GM08714 (cell line): ENCODE results near the gene PLSCR4.

Experiments
- H3K4me3 ChIP-seq: fragments of 200-500 bp; sonication (Bioruptor generic); 2 replicates; pipeline ENCODE4 v1.5.1; 2014; ENCODE audit warnings: mild to moderate bottlenecking, low read length, inconsistent platforms
- ZNF274 ChIP-seq: IDR thresholded peaks from 2 replicates; pipeline ENCODE4 v1.6.1; 2012; ENCODE audit warnings: mild to moderate bottlenecking, low read depth, low read length

PLSCR4 gene

GRCh38 chr3:146223401-146224373 lies 27.2 kb downstream of the PLSCR4 start:
- no peak overlapping the region for H3K4me3 ChIP-seq
- TF ChIP-seq ZNF274, result no peak

- H3K4me3 ChIP-seq, result no peak overlapping the region
Observed at GRCh38 chr3:146222204-146223046, 28.5 kb downstream of the PLSCR4 start.

GRCh38 chr3:146221276-146221675 lies 29.6 kb downstream of the PLSCR4 start:
- no peak overlapping the region for H3K4me3 ChIP-seq
- no peak for TF ChIP-seq ZNF274

More at GRCh38 chr3:146222204-146223046, 28.5 kb downstream of the PLSCR4 start:
- TF ChIP-seq ZNF274, result no peak

DNA sequence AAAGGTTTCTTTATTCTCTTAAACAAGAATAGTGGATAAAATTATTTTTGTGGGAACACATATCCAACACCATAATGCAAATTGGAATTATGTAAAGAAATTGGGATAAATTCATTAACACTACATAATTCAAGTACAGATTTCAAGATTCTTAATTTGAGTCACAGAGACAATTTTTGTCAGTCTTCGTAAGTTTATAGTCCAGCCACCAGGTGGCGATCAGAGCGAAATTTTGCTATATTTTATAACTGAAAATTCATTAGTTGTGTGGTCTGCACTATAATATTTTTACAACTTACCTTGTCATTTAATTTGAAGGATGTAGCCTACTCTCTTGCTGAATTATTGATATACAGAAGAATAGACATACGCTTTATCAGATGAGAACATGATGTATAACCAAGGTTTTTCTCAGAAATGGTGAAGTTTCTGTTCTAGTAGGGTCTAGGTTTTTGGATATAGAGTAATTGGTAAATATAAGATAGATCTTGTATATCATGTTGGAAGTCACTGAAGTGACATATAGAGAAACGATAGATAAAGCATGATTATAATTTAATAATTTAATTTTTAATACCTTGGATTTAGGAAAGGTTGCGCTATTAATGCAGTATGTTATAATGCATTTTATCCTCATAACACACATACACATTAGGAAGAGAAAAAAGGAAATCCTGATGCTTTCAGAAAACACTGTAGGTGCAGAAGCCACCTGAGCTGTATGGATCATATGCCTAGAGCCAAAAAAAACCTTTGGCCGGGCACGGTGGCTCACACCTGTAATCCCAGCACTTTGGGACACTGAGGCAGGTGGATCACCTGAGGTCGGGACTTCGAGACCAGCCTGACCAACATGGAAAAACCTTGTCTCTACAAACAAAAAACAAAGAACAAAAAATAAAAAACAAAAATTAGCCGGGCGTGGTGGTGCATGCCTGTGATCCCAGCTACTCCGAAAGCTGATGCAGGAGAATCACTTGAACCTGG lies 31.7 kb downstream of the PLSCR4 start:
- TF ChIP-seq ZNF274, result no peak

DNA sequence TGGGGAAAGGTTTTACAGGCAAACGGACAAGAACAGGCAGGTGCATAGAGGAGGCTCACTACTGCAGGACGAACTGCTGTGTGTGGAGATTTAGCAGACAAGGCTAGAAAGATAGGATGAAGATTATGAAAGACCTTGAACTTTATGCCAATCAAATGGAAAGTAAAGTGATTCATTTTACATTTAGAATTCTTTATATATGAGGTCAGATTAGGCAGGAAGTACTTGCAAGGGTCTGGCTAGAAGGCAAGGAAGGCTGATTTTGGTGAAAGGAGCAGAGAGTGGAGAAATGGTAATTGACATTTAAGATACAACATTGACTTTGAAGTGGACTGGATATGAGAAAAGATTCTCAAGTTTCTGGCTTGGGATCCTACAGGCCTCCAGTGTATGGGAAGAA lies 33.6 kb downstream of the PLSCR4 start:
- no peak overlapping the region for H3K4me3 ChIP-seq
- no peak for TF ChIP-seq ZNF274

More for the DNA sequence above, 31.7 kb downstream of the PLSCR4 start:
- no peak overlapping the region for H3K4me3 ChIP-seq

DNA sequence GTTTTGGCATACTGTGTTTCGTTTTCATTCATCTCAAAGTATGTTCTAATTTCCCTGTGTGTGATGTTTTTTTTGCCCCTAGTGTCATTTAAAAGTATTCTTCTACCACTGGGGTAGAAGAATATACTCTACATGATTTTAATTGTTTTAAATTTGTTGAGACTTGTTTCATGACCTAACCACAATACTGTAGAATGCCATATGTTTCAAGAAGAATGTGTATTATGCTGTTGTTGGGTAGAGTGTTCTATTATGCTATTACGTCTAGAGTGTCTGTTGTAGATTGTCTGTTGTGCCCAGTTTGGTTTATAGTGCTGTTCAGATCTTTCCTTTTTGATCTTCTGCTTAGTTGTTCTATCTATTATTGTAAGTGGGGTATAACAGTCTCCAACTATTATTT lies 36.4 kb downstream of the PLSCR4 start:
- TF ChIP-seq ZNF274, result no peak
- no peak overlapping the region for H3K4me3 ChIP-seq

DNA sequence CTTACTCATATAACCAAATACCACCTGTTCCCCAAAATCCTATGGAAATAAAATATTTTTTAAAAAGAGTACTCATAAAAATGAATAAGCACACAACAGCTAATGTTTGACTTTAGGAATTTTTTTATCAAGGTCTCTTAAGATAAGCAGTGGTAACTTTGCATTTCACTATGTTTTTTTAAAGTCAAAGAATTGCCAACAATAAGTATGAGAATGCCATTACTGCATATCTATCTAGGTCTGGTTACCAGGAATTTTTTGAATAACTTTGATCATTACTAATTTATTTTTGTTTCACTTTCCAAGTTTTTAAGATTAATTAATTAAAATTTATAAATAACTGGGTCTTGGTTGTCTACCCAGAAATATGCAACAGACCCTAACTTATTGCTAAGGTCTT lies 41.5 kb downstream of the PLSCR4 start:
- H3K4me3 ChIP-seq, result no peak overlapping the region
- TF ChIP-seq ZNF274, result no peak

DNA sequence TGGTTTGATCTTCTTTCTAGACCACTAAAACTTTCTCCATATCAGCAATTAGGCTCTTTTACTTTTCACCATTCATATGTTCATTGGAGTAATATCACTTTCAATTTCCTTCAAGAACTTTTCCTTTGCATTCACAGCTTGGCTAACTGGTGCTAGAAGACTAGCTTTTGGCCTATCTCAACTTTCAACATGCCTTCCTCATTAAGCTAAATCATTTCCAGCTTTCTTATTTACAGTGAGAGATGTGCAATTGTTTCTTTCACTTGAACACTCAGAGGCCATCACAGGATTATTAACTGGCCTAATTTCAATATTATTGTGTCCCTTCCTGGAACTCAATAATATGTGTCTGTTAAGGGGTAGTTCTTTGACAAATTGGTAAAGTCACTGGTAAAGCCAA lies 47.1 kb downstream of the PLSCR4 start:
- no peak overlapping the region for H3K4me3 ChIP-seq
- TF ChIP-seq ZNF274, result no peak

GRCh38 chr3:146200461-146201220 lies 50.3 kb downstream of the PLSCR4 start:
- TF ChIP-seq ZNF274, result no peak
- no peak overlapping the region for H3K4me3 ChIP-seq

- TF ChIP-seq ZNF274, result no peak
Observed at GRCh38 chr3:146199762-146200161, 51.1 kb downstream of the PLSCR4 start.

DNA sequence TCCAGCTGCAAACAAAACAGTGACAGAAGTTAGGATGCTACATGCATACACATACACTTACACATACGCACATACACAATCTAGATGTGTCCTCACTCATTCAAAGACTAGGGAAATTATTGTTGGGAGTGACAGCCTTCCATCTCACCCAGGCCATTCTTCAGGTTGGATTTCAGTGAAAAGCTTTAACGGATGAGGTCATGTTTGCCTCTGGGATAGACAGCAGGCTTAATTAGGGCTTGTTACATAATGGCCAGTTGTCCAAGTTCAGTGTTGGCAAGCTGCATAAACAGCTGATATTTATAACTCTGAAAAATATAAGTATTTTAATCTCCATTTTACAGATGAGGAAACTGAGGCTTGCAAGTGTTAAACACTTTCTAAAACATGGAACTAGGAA lies 54.1 kb downstream of the PLSCR4 start:
- TF ChIP-seq ZNF274, result no peak

More at GRCh38 chr3:146199762-146200161, 51.1 kb downstream of the PLSCR4 start:
- H3K4me3 ChIP-seq, result no peak overlapping the region

DNA sequence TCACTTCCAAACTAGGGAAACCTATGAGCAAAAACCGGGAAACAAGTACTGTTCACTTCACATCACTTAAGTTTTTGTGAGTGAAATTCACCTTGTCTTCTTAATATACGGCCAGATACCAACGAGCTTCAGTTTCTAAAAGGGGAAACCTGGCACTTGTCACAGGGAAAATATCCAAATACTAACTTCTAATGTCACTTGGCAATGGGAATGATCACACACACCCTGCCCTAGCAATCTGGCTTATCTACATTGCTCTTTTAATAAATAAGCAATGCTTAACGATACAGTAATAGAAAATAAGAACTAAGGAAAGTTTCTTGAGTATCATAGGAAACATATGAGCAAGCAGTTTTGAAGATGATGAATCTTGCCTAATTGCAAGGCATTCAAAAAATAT lies 55.3 kb downstream of the PLSCR4 start:
- no peak overlapping the region for H3K4me3 ChIP-seq
- no peak for TF ChIP-seq ZNF274

More for the DNA sequence above, 54.1 kb downstream of the PLSCR4 start:
- H3K4me3 ChIP-seq, result no peak overlapping the region

GRCh38 chr3:146195030-146195429 lies 55.9 kb downstream of the PLSCR4 start:
- H3K4me3 ChIP-seq, result no peak overlapping the region
- no peak for TF ChIP-seq ZNF274

- no peak for TF ChIP-seq ZNF274
Observed at GRCh38 chr3:146191051-146191450, 59.9 kb downstream of the PLSCR4 start.

More at GRCh38 chr3:146191051-146191450, 59.9 kb downstream of the PLSCR4 start:
- no peak overlapping the region for H3K4me3 ChIP-seq
